HCT116 (cell line): ENCODE results near the gene PCARE.

ENCODE experiments used
- CEBPB ChIP-seq: IDR thresholded peaks from 2 replicates; pipeline ENCODE4 v1.6.1; 2012; ENCODE audit warnings: low read depth
- CTCF ChIP-seq, 3 experiments: fragments of 200-600 bp in 1 of 3; sonication (generic) in 1 of 3; IDR thresholded peaks in 2 of 3; conservative IDR thresholded peaks in 1 of 3; 2 replicates each; pipeline ENCODE4 v1.5.1; 2012 to 2017; ENCODE audit warnings: low read depth in 2 of 3, low read length in 2 of 3, antibody characterized with exemption in 1 of 3, borderline replicate concordance in 1 of 3, control low read depth in 1 of 3, mild to moderate bottlenecking in 1 of 3, mixed read lengths in 1 of 3, mixed run types in 1 of 3, moderate library complexity in 1 of 3; ENCODE audit not compliant: insufficient read depth in 1 of 3
- EZH2 ChIP-seq: fragments of 200-600 bp; sonication (generic); IDR thresholded peaks from 2 replicates; pipeline ENCODE4 v1.6.1; 2017; ENCODE audit warnings: antibody characterized with exemption, mixed run types
- FOSL1 ChIP-seq: IDR thresholded peaks from 2 replicates; pipeline ENCODE4 v1.6.1; 2012; ENCODE audit warnings: low read depth
- POLR2A ChIP-seq: IDR thresholded peaks from 2 replicates; pipeline ENCODE4 v1.7.0; 2011; ENCODE audit warnings: borderline replicate concordance; ENCODE audit not compliant: insufficient read depth, insufficient read length; ENCODE audit errors: extremely low read depth
- POLR2AphosphoS5 ChIP-seq: IDR thresholded peaks from 2 replicates; pipeline ENCODE4 v1.6.1; 2011; ENCODE audit warnings: mild to moderate bottlenecking, low read depth, low read length, moderate library complexity
- RAD21 ChIP-seq: IDR thresholded peaks from 2 replicates; pipeline ENCODE4 v1.6.1; 2012; ENCODE audit warnings: low read depth, mild to moderate bottlenecking
- SP1 ChIP-seq: IDR thresholded peaks from 2 replicates; pipeline ENCODE4 v1.6.1; 2012; ENCODE audit warnings: low read depth
- SRF ChIP-seq: IDR thresholded peaks from 2 replicates; pipeline ENCODE4 v1.6.1; 2012; ENCODE audit warnings: low read depth
- TCF7L2 ChIP-seq: IDR thresholded peaks from 2 replicates; pipeline ENCODE4 v1.7.0; 2011; ENCODE audit warnings: borderline replicate concordance, inconsistent platforms; ENCODE audit not compliant: insufficient read depth, insufficient read length; ENCODE audit errors: extremely low read depth
- TF ChIP-seq, protein P1 (sequence below): IDR thresholded peaks from 2 replicates; pipeline ENCODE4 v1.6.1; 2012
- TF ChIP-seq, protein P2 (sequence below): IDR thresholded peaks from 2 replicates; pipeline ENCODE4 v1.6.1; 2011; ENCODE audit warnings: mild to moderate bottlenecking, low read length, moderate library complexity; ENCODE audit not compliant: insufficient replicate concordance; ENCODE audit errors: extremely low read depth

DNA sequence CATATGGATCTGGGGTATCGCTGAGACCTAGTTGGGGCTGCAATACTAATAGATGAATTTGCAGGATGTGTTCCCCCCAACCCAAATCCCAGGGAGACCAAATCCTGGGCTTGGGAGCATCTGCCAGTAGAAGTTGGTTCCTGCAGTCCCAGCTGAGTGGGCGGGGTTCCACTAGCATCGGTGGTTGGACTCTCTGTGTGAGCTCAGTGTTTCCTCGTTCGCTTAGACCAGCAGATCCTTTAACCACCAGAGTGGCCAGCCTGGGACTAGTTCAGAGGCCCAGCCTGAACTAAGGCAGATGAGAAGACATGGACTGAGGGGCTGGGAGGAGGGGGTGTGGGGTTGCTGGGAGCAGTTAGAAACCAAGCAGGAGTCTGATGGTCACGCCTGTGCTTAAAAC lies 40.7 kb downstream of the PCARE start:
- no peak for TF ChIP-seq FOSL1
- TF ChIP-seq CTCF (IDR thresholded peaks at IDR 0.05 in 2 of 3, conservative IDR thresholded peaks at IDR 0.05 in 1 of 3; ENCODE audit: borderline replicate concordance in 1 of 3, insufficient read depth in 1 of 3, low read depth in 2 of 3, low read length in 2 of 3): no peak
- TF ChIP-seq EZH2: no peak
- no peak for TF ChIP-seq POLR2AphosphoS5
- TF ChIP-seq, protein P1, sequence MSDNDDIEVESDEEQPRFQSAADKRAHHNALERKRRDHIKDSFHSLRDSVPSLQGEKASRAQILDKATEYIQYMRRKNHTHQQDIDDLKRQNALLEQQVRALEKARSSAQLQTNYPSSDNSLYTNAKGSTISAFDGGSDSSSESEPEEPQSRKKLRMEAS: no peak
- no peak for TF ChIP-seq POLR2A
- TF ChIP-seq TCF7L2: no peak
- TF ChIP-seq CEBPB: no peak
- TF ChIP-seq SRF: no peak
- TF ChIP-seq SP1: no peak
- TF ChIP-seq RAD21: no peak
- TF ChIP-seq, protein P2, sequence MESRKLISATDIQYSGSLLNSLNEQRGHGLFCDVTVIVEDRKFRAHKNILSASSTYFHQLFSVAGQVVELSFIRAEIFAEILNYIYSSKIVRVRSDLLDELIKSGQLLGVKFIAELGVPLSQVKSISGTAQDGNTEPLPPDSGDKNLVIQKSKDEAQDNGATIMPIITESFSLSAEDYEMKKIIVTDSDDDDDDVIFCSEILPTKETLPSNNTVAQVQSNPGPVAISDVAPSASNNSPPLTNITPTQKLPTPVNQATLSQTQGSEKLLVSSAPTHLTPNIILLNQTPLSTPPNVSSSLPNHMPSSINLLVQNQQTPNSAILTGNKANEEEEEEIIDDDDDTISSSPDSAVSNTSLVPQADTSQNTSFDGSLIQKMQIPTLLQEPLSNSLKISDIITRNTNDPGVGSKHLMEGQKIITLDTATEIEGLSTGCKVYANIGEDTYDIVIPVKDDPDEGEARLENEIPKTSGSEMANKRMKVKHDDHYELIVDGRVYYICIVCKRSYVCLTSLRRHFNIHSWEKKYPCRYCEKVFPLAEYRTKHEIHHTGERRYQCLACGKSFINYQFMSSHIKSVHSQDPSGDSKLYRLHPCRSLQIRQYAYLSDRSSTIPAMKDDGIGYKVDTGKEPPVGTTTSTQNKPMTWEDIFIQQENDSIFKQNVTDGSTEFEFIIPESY: no peak
